Left cardiac atrium (tissue), 4 donors: ENCODE measurements around the gene PPP1R9B. TPM values are rescaled to one million over a fixed set of nuclear protein-coding genes. Genes with fewer than 3 reads are reported as not detected.

ENCODE experiments used
- ATAC-seq, 2 donors: fragments of 200-7000 bp; cut with Tn5 transposase; one replicate each; pipeline ENCODE4 v1.9.1; 2020; ENCODE audit warnings: mild to moderate bottlenecking in 2 of 2, moderate library complexity in 2 of 2
- DNase-seq: peaks from one replicate; pipeline ENCODE4 v3.0.0-alpha.2; 2020
- intact Hi-C, 2 donors: fragments of 100-400 bp; cut with DNase I; formaldehyde crosslinking; loops; one replicate each; pipeline versions ENCODE4 v1.14.1 to v1.15.1; 2022 to 2023
- total RNA-seq, 2 donors: library from RNA; stranded (reverse); fragmentation: NEBNext Ultra II Directional; extraction: Animal tissue kit (Norgen Biotek cat#: 25700); gene quantifications; one replicate each; pipeline ENCODE4 v1.2.1, GENCODE V29; 2021
- donor health status: DM: no; HTN: yes; CAD: no.
- donor health status: DM: no; HTN: yes; CAD: no; lungs with severe emphysema.
- donor health status: DM: yes; HTN: yes; CAD: no.
- donor health status: Dilated cardiomyopathy.

PPP1R9B gene
- total RNA-seq, 2 donors from 2014 or later = 35.8 to 43.4 TPM

GRCh38 chr17:50188531-50188920 is 38.0 kb upstream of the PPP1R9B start:
- DNase-seq = no peak
- no peak for ATAC-seq
- intact Hi-C loops = no loop called here

- no peak for ATAC-seq
- no peak for DNase-seq
- intact Hi-C loops = no loop called here
These were observed 37.5 kb upstream of the PPP1R9B start for GRCh38 chr17:50187751-50188530.

- ATAC-seq (no peak), DNase-seq (no peak)
- intact Hi-C loops = no loop called here
These were observed 36.9 kb upstream of the PPP1R9B start for GRCh38 chr17:50187394-50187725.

GRCh38 chr17:50186661-50187393 is 36.4 kb upstream of the PPP1R9B start:
- intact Hi-C loops = no loop called here
- no peak for DNase-seq
- ATAC-seq = no peak

- no peak for DNase-seq
- no peak for ATAC-seq
- intact Hi-C loops = no loop called here
These were observed 35.4 kb upstream of the PPP1R9B start for GRCh38 chr17:50185631-50186471.

GRCh38 chr17:50184611-50185398 is 34.3 kb upstream of the PPP1R9B start:
- ATAC-seq = peak in 1 of 2 donors; percentile 55
- intact Hi-C loops = no loop called here
- DNase-seq = peak; percentile 53

- intact Hi-C loops = no loop called here
- DNase-seq = no peak
- peak in 1 of 2 donors; percentile 2 for ATAC-seq
These were observed 33.6 kb upstream of the PPP1R9B start for GRCh38 chr17:50184064-50184463.

GRCh38 chr17:50183421-50183994 is 33.0 kb upstream of the PPP1R9B start:
- intact Hi-C loops = no loop called here
- DNase-seq (no peak), ATAC-seq (no peak)

GRCh38 chr17:50182783-50183420 is 32.4 kb upstream of the PPP1R9B start:
- DNase-seq (no peak), ATAC-seq (no peak)
- intact Hi-C loops = no loop called here

GRCh38 chr17:50181591-50182560 is 31.4 kb upstream of the PPP1R9B start:
- DNase-seq (no peak), ATAC-seq (no peak)
- intact Hi-C loops = no loop called here

GRCh38 chr17:50181144-50181543 is 30.7 kb upstream of the PPP1R9B start:
- no peak for DNase-seq

GRCh38 chr17:50180620-50181019 is 30.1 kb upstream of the PPP1R9B start:
- DNase-seq (no peak), ATAC-seq (no peak)
- intact Hi-C loops = no loop called here

More at GRCh38 chr17:50181144-50181543, 30.7 kb upstream of the PPP1R9B start:
- no peak for ATAC-seq
- intact Hi-C loops = no loop called here

- ATAC-seq (no peak), DNase-seq (no peak)
- intact Hi-C loops = no loop called here
These were observed 29.6 kb upstream of the PPP1R9B start for GRCh38 chr17:50180111-50180510.

GRCh38 chr17:50177983-50178834 is 27.7 kb upstream of the PPP1R9B start:
- intact Hi-C loops = loop anchor here in 1 of 2 donors (10.0 kb wide), 1 partner anchor 63 kb away; no protein-coding TSS in a partner anchor

GRCh38 chr17:50177476-50177875 is 27.0 kb upstream of the PPP1R9B start:
- ATAC-seq (no peak), DNase-seq (no peak)
- intact Hi-C loops = loop anchor here in 1 of 2 donors (10.0 kb wide), 1 partner anchor 63 kb away; no protein-coding TSS in a partner anchor

More at GRCh38 chr17:50177983-50178834, 27.7 kb upstream of the PPP1R9B start:
- ATAC-seq (peak; percentile 83 to 84), DNase-seq (peak; percentile 83)
